Natural killer cell treated with Interleukin-12 subunit alpha and Interleukin-12 subunit beta and Interleukin-15 and Interleukin-18, amount 100 ng/mL, for 72 hours (primary cell): ENCODE data around the gene MTRFR. TPM values are rescaled to one million over a fixed set of nuclear protein-coding genes. Genes with fewer than 3 reads are reported as not detected.
A peak's percentile ranks its signal among the peaks of the same experiment; 100 is the strongest.

Source experiments
- ATAC-seq, 2 donors: fragments of 150-1000 bp; cut with Tn5 transposase in 1 of 2; sonication (Bioruptor Pico), chemical (Tn5 transposase) in 1 of 2; 2 replicates each; pipeline ENCODE4 v1.10.0; 2021
- DNase-seq: peaks from one replicate; pipeline ENCODE4 v3.0.0; 2022; ENCODE audit warnings: low spot score
- H3K27ac Mint-ChIP-seq, 2 donors: 1 replicate in 1 of 2; 2 replicates in 1 of 2; pipeline ENCODE4 v1.8.0; 2022; ENCODE audit warnings: mixed read lengths in 2 of 2, mild to moderate bottlenecking in 1 of 2, moderate library complexity in 1 of 2
- H3K27me3 Mint-ChIP-seq, 2 donors: 1 replicate in 1 of 2; 2 replicates in 1 of 2; pipeline ENCODE4 v1.8.0; 2022; ENCODE audit warnings: mixed read lengths in 2 of 2
- H3K36me3 Mint-ChIP-seq: one replicate; pipeline ENCODE4 v1.8.0; 2022; ENCODE audit warnings: mixed read lengths
- H3K4me1 Mint-ChIP-seq, 2 donors: 1 replicate in 1 of 2; 2 replicates in 1 of 2; pipeline ENCODE4 v1.8.0; 2022; ENCODE audit warnings: low read depth in 2 of 2, mixed read lengths in 2 of 2, mild to moderate bottlenecking in 1 of 2
- H3K4me3 Mint-ChIP-seq: one replicate; pipeline ENCODE4 v1.8.0; 2022; ENCODE audit warnings: mixed read lengths
- H3K9me3 Mint-ChIP-seq: 2 replicates; pipeline ENCODE4 v1.8.0; 2022; ENCODE audit warnings: mixed read lengths
- total RNA-seq, 2 donors: library from RNA; stranded (reverse); gene quantifications; one replicate each; pipeline ENCODE4 v1.2.3, GENCODE V29; 2022

Gene MTRFR
- total RNA-seq, 2 donors from 2014 or later: 17.9 to 37.6 TPM

DNA sequence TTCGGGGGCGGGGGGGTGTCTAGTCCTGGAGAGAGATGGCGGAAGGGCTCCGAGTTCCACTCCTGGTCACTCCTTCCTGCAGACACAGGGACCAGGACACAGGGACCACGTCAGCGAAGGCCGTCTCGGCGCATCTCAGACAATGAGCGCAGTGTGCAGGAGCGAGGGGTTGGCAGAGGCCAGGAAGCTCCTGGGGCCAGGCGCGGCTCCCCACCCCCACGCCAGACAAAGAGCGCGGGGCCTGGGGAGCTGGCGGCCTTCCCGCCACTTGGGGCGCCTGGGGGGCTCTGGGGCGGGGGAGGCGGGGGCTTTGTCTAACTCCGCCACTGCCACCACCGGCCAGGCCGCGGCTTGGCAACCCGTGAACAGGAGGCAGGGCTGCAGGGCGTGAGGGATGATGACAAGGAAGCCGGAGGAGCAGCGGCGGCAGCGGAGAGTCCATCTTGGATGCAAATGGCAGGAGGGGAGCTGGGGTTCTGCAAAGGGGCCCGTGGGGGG lies 36.2 kb downstream of the MTRFR start:
- Mint-ChIP-seq H3K9me3 (no peaks in the 10 kb centered on the region), H3K36me3 (no peaks in the 10 kb centered on the region), H3K4me1 (peaks cover 6 to 20% of the 10 kb centered on the region in 2 donors), H3K4me3 (peak overlapping the region; percentile 76), H3K27me3 (no peaks in the 10 kb centered on the region), H3K27ac (no peak overlapping the region)
- no peak for DNase-seq
- peak in 1 of 2 donors; percentile 7 for ATAC-seq

DNA sequence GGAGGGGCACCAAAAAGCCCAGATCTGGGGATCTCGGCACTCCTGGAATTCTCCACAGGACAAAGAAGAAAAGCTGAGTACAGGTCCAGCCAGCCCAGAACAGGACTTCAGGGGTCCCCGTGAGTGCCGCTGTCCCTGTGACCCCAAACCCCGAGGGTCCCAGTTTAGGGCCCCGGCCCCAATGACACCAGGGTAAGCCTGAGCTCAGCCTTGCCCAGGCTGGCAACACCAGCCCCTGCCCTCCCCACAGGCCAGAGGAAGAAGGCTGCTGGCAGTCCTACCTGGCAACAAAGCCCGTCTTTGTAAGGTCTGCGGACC lies 36.6 kb downstream of the MTRFR start:
- DNase-seq: no peak
- H3K36me3 Mint-ChIP-seq: no peaks in the 10 kb centered on the region
- H3K4me3 Mint-ChIP-seq: peak overlapping the region; percentile 76
- no peaks in the 10 kb centered on the region for H3K9me3 Mint-ChIP-seq
- H3K4me1 Mint-ChIP-seq: peaks cover 6 to 20% of the 10 kb centered on the region in 2 donors
- peak overlapping the region in 1 of 2 donors; percentile 79 for H3K27ac Mint-ChIP-seq
- no peak for ATAC-seq
- H3K27me3 Mint-ChIP-seq: no peaks in the 10 kb centered on the region

- Mint-ChIP-seq H3K4me1 (peaks cover 6 to 20% of the 10 kb centered on the region in 2 donors), H3K4me3 (peak overlapping the region; percentile 76), H3K36me3 (no peaks in the 10 kb centered on the region), H3K27me3 (no peaks in the 10 kb centered on the region), H3K27ac (peak overlapping the region in 1 of 2 donors; percentile 79), H3K9me3 (no peaks in the 10 kb centered on the region)
- DNase-seq (peak; percentile 62), ATAC-seq (peak; percentile 22 to 34)
These were observed 37.2 kb downstream of the MTRFR start for GRCh38 chr12:123270214-123271000.

GRCh38 chr12:123271001-123271668 lies 37.9 kb downstream of the MTRFR start:
- Mint-ChIP-seq H3K9me3 (no peaks in the 10 kb centered on the region), H3K36me3 (no peaks in the 10 kb centered on the region)

GRCh38 chr12:123273166-123273565 lies 39.9 kb downstream of the MTRFR start:
- Mint-ChIP-seq H3K4me3 (no peak overlapping the region), H3K27ac (peak overlapping the region in 1 of 2 donors; percentile 41), H3K9me3 (no peaks in the 10 kb centered on the region), H3K4me1 (peaks cover 9 to 18% of the 10 kb centered on the region in 2 donors), H3K36me3 (no peaks in the 10 kb centered on the region), H3K27me3 (no peaks in the 10 kb centered on the region)
- no peak for ATAC-seq
- no peak for DNase-seq

More at GRCh38 chr12:123271001-123271668, 37.9 kb downstream of the MTRFR start:
- H3K4me3 Mint-ChIP-seq: no peak overlapping the region
- H3K27me3 Mint-ChIP-seq: no peaks in the 10 kb centered on the region
- no peak overlapping the region for H3K27ac Mint-ChIP-seq
- peak; percentile 83 to 86 for ATAC-seq
- DNase-seq: peak; percentile 77
- peaks cover 6 to 20% of the 10 kb centered on the region in 2 donors for H3K4me1 Mint-ChIP-seq

DNA sequence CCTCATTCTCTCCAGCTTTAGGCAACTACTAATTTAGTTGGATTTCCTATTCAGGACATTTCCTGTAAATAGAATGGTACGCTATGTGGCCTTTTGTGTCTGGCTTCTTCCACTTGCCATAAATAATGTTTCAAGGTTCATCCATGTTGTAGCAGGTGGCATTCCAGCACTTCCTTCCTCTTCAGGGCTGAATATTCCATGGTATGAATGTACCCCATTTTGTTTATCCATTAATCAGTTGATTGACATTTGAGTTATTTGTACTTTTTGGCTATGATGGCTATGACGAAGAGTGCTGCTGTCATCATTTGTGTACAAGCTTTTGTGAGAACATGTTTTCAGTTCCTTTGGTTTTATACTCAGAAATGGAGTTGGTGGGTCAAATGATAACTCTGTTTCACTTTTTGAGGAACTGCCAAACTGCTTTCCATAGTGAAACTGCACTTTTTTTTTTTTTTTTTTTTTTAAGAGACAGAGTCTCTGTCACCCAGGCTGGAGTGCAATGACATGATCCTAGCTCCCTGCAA lies 44.9 kb downstream of the MTRFR start:
- no peak overlapping the region for H3K4me3 Mint-ChIP-seq
- peaks cover 4 to 5% of the 10 kb centered on the region in 2 donors for H3K4me1 Mint-ChIP-seq
- H3K27ac Mint-ChIP-seq: no peak overlapping the region
- H3K36me3 Mint-ChIP-seq: no peaks in the 10 kb centered on the region
- DNase-seq (no peak), ATAC-seq (peak in 1 of 2 donors; percentile 72)
- no peaks in the 10 kb centered on the region for H3K27me3 Mint-ChIP-seq
- no peaks in the 10 kb centered on the region for H3K9me3 Mint-ChIP-seq

DNA sequence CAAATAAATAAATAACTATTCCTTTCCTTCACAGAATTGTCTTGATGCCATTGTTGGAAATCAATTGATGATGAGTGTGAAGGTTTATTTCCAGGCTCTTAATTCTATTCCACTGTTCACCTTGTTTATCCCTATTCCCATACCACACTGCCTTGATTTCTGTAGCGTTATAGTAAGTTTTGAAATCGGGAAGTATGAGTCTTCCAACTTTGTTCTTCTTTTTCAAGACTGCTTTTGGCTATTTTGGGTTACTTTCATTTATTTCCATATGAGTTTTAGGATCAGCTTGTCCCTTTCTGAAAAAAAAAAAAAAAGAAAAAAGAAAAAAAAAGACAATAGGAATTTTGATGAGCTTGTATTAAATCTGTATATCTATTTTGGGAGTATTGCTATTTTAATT lies 47.7 kb downstream of the MTRFR start:
- DNase-seq: no peak
- Mint-ChIP-seq H3K27ac (no peak overlapping the region), H3K4me3 (no peak overlapping the region), H3K4me1 (peaks cover 4 to 5% of the 10 kb centered on the region in 2 donors), H3K36me3 (no peaks in the 10 kb centered on the region), H3K27me3 (no peaks in the 10 kb centered on the region), H3K9me3 (no peaks in the 10 kb centered on the region)
- no peak for ATAC-seq

DNA sequence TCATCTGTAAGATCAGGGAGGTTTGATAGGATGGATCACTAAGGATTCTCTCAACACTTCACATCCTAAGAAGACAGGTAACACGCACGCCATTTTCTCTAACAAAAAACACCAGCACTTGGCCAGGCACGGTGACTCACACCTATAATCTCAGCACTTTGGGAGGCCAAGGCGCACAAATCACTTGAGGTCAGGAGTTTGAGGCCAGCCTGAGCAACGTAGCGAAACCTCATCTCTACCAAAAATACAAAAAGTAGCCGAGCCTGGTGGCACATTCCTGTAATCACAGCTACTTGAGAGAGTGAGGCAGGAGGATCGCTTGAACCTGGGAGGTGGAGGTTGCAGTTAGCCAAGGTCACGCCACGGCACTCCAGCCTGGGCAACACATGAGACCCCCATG lies 48.9 kb downstream of the MTRFR start:
- Mint-ChIP-seq H3K27ac (no peak overlapping the region), H3K4me3 (no peak overlapping the region), H3K9me3 (no peaks in the 10 kb centered on the region), H3K27me3 (no peaks in the 10 kb centered on the region), H3K4me1 (peaks cover 4 to 5% of the 10 kb centered on the region in 2 donors), H3K36me3 (no peaks in the 10 kb centered on the region)
- no peak for ATAC-seq
- DNase-seq: no peak

GRCh38 chr12:123283461-123283860 lies 50.2 kb downstream of the MTRFR start:
- H3K27me3 Mint-ChIP-seq: no peaks in the 10 kb centered on the region
- H3K36me3 Mint-ChIP-seq: no peaks in the 10 kb centered on the region
- ATAC-seq (no peak), DNase-seq (no peak)
- no peak overlapping the region for H3K4me3 Mint-ChIP-seq
- no peaks in the 10 kb centered on the region for H3K9me3 Mint-ChIP-seq
- H3K27ac Mint-ChIP-seq: no peak overlapping the region
- H3K4me1 Mint-ChIP-seq: no peaks in the 10 kb centered on the region

GRCh38 chr12:123284669-123285068 lies 51.4 kb downstream of the MTRFR start:
- H3K4me1 Mint-ChIP-seq: no peaks in the 10 kb centered on the region
- H3K4me3 Mint-ChIP-seq: no peak overlapping the region
- DNase-seq (no peak), ATAC-seq (no peak)
- H3K36me3 Mint-ChIP-seq: no peaks in the 10 kb centered on the region
- no peaks in the 10 kb centered on the region for H3K9me3 Mint-ChIP-seq
- H3K27ac Mint-ChIP-seq: no peak overlapping the region
- no peaks in the 10 kb centered on the region for H3K27me3 Mint-ChIP-seq

- H3K4me3 Mint-ChIP-seq: no peak overlapping the region
- H3K27me3 Mint-ChIP-seq: no peaks in the 10 kb centered on the region
- H3K9me3 Mint-ChIP-seq: no peaks in the 10 kb centered on the region
- H3K4me1 Mint-ChIP-seq: no peaks in the 10 kb centered on the region
- ATAC-seq (no peak), DNase-seq (no peak)
- peaks cover 4% of the 10 kb centered on the region for H3K36me3 Mint-ChIP-seq
- no peak overlapping the region for H3K27ac Mint-ChIP-seq
These were observed 53.6 kb downstream of the MTRFR start for GRCh38 chr12:123286652-123287373.

- Mint-ChIP-seq H3K9me3 (no peaks in the 10 kb centered on the region), H3K4me3 (no peak overlapping the region), H3K4me1 (no peaks in the 10 kb centered on the region), H3K27ac (peak overlapping the region in 1 of 2 donors; percentile 39), H3K36me3 (peaks cover 10% of the 10 kb centered on the region), H3K27me3 (no peaks in the 10 kb centered on the region)
- no peak for ATAC-seq
- DNase-seq: no peak
These were observed 55.6 kb downstream of the MTRFR start for GRCh38 chr12:123288751-123289346.

DNA sequence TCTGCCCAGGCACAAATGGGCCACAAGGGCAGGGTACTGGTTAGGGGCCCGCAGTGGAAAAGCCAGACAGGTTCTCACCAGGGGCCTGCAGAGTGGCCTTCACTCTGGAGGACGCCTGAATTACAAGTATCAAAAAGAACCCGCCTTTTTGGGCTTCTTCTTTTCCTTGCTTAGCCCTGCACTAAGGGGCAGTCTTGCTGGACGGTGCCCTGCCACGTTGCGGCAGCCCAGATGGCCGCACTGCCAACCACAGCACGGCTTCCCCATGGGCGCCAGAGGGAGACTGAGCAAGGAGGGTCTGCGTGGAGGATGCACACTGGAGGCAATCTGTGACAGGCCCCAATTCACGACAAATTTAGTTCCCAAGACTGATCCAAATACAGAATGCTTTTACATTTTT lies 56.7 kb downstream of the MTRFR start:
- H3K36me3 Mint-ChIP-seq: peaks cover 14% of the 10 kb centered on the region

More for the DNA sequence above, 56.7 kb downstream of the MTRFR start:
- H3K27me3 Mint-ChIP-seq: no peaks in the 10 kb centered on the region
- H3K27ac Mint-ChIP-seq: no peak overlapping the region
- H3K4me3 Mint-ChIP-seq: no peak overlapping the region
- no peaks in the 10 kb centered on the region for H3K4me1 Mint-ChIP-seq
- H3K9me3 Mint-ChIP-seq: no peaks in the 10 kb centered on the region
- DNase-seq (no peak), ATAC-seq (no peak)
